Activated CD8-positive, alpha-beta T cell treated with anti-CD3 and anti-CD28 coated beads, Interleukin-2, amount 10 ng/mL, durations not matched to agents 7 days and 5 days (primary cell): Measurements from ENCODE around the gene ZNF540. TPM values are rescaled to one million over a fixed set of nuclear protein-coding genes. Genes with fewer than 3 reads are reported as not detected.

Source experiments
- ATAC-seq: fragments of 150-1000 bp; cut with Tn5 transposase; one replicate; pipeline ENCODE4 v1.10.0; 2021; ENCODE audit warnings: moderate library complexity
- CTCF ChIA-PET: fragments of 350-600 bp; sonication (Branson Sonifier 250); formaldehyde crosslinking; loops from one replicate; lab custom pipeline; 2021; ENCODE audit warnings: antibody characterized with exemption; lab: Charles Lee
- POLR2A ChIA-PET: fragments of 350-600 bp; sonication (Branson Sonifier 250); formaldehyde crosslinking; loops from one replicate; lab custom pipeline; 2021; ENCODE audit warnings: antibody characterized with exemption; lab: Charles Lee
- DNase-seq: peaks from one replicate; pipeline ENCODE4 v3.0.0-alpha.2; 2020
- H3K27ac Mint-ChIP-seq: one replicate; pipeline ENCODE4 v1.8.0; 2021; ENCODE audit warnings: mild to moderate bottlenecking, mixed read lengths
- H3K27me3 Mint-ChIP-seq: one replicate; pipeline ENCODE4 v1.8.0; 2021; ENCODE audit warnings: low read depth, mixed read lengths
- H3K36me3 Mint-ChIP-seq: one replicate; pipeline ENCODE4 v1.8.0; 2021; ENCODE audit warnings: low read depth, mixed read lengths
- H3K4me1 Mint-ChIP-seq: one replicate; pipeline ENCODE4 v1.8.0; 2021; ENCODE audit warnings: low read depth, mixed read lengths
- H3K4me3 Mint-ChIP-seq: one replicate; pipeline ENCODE4 v1.8.0; 2021; ENCODE audit warnings: mild to moderate bottlenecking, mixed read lengths
- H3K9me3 Mint-ChIP-seq: one replicate; pipeline ENCODE4 v1.8.0; 2022; ENCODE audit warnings: mixed read lengths; ENCODE audit not compliant: insufficient read depth
- total RNA-seq, 2 experiments: library from RNA; stranded (reverse); gene quantifications; one replicate each; pipeline ENCODE4 v1.2.3, GENCODE V29; 2021

Gene ZNF540
- 1 to 10 TPM; 1.2 to 1.4 TPM for total RNA-seq

- POLR2A ChIA-PET: interaction anchor here (0.6 to 1.6 kb wide), 9 partner anchors 43 to 747 kb away, joined by 3 to 9 read pairs (median 3); partner anchors contain the start of genes ZFP30, ZNF345, ZNF569 and ZNF793
- ATAC-seq (peak; percentile 98), DNase-seq (peak; percentile 95)
- H3K4me1 Mint-ChIP-seq: peaks cover 16% of the 10 kb centered on the region
- peaks cover 31% of the 10 kb centered on the region for H3K9me3 Mint-ChIP-seq
- H3K36me3 Mint-ChIP-seq: peaks cover 23% of the 10 kb centered on the region
- CTCF ChIA-PET: interaction anchor here (0.9 to 1.2 kb wide), 3 partner anchors 22 to 421 kb away, joined by 3 read pairs; no protein-coding TSS in a partner anchor
- no peaks in the 10 kb centered on the region for H3K27me3 Mint-ChIP-seq
- peak within 1 kb of the TSS; percentile 86 for H3K4me3 Mint-ChIP-seq
- H3K27ac Mint-ChIP-seq: peak within 1 kb of the TSS; percentile 92
Observed at GRCh38 chr19:37594304-37594981, at the start of gene ZNF540, which contains the start of gene ZNF571. ZNF540 (plus strand) TSS chr19:37594876; CDS start chr19:37598448, 3,572 bp downstream. ZNF571 (minus strand) TSS chr19:37594792; CDS start chr19:37586676, 8,116 bp downstream.

- H3K27ac Mint-ChIP-seq: peak overlapping the region; percentile 98
- ATAC-seq (peak; percentile 86), DNase-seq (peak; percentile 78)
- CTCF ChIA-PET: interaction anchor here (0.7 to 1.4 kb wide), 6 partner anchors 17 to 474 kb away, joined by 3 to 6 read pairs (median 3); partner anchors contain the start of genes ZNF420, ZNF527 and ZNF793
- peaks cover 30% of the 10 kb centered on the region for H3K36me3 Mint-ChIP-seq
- H3K9me3 Mint-ChIP-seq: peaks cover 49% of the 10 kb centered on the region
- POLR2A ChIA-PET: interaction anchor here (0.8 to 1.1 kb wide), 3 partner anchors 43 to 82 kb away, joined by 3 to 6 read pairs (median 4); partner anchors contain the start of genes ZNF570, ZNF571 and ZNF793
- peaks cover 11% of the 10 kb centered on the region for H3K4me1 Mint-ChIP-seq
- no peaks in the 10 kb centered on the region for H3K27me3 Mint-ChIP-seq
- H3K4me3 Mint-ChIP-seq: peak overlapping the region; percentile 89
Observed at GRCh38 chr19:37551129-37551993, 43.3 kb upstream of the ZNF540 start.

- DNase-seq (no peak), ATAC-seq (no peak)
- H3K9me3 Mint-ChIP-seq: peaks cover 63% of the 10 kb centered on the region
- no peak overlapping the region for H3K27ac Mint-ChIP-seq
- ChIA-PET POLR2A (no interaction called here), CTCF (no interaction called here)
- H3K27me3 Mint-ChIP-seq: no peaks in the 10 kb centered on the region
- H3K4me3 Mint-ChIP-seq: no peak overlapping the region
- H3K36me3 Mint-ChIP-seq: peaks cover 29% of the 10 kb centered on the region
- H3K4me1 Mint-ChIP-seq: no peaks in the 10 kb centered on the region
Observed at GRCh38 chr19:37563518-37563917, 31.2 kb upstream of the ZNF540 start.

- ChIA-PET POLR2A (no interaction called here), CTCF (no interaction called here)
- DNase-seq (no peak), ATAC-seq (no peak)
- no peak overlapping the region for H3K4me3 Mint-ChIP-seq
- peaks cover 68% of the 10 kb centered on the region for H3K9me3 Mint-ChIP-seq
- no peaks in the 10 kb centered on the region for H3K4me1 Mint-ChIP-seq
- no peaks in the 10 kb centered on the region for H3K27me3 Mint-ChIP-seq
- H3K36me3 Mint-ChIP-seq: peaks cover 35% of the 10 kb centered on the region
- H3K27ac Mint-ChIP-seq: no peak overlapping the region
Observed at GRCh38 chr19:37564624-37565369, 29.9 kb upstream of the ZNF540 start.

- no peak overlapping the region for H3K27ac Mint-ChIP-seq
- H3K4me1 Mint-ChIP-seq: no peaks in the 10 kb centered on the region
- peaks cover 72% of the 10 kb centered on the region for H3K9me3 Mint-ChIP-seq
- CTCF ChIA-PET: no interaction called here
- POLR2A ChIA-PET: no interaction called here
- ATAC-seq: no peak
- no peaks in the 10 kb centered on the region for H3K27me3 Mint-ChIP-seq
- H3K4me3 Mint-ChIP-seq: no peak overlapping the region
- DNase-seq: no peak
- peaks cover 39% of the 10 kb centered on the region for H3K36me3 Mint-ChIP-seq
Observed at GRCh38 chr19:37565370-37565669, 29.4 kb upstream of the ZNF540 start.

GRCh38 chr19:37572203-37572602 is 22.5 kb upstream of the ZNF540 start:
- ChIA-PET POLR2A (no interaction called here), CTCF (interaction anchor here (1.2 to 1.6 kb wide), 2 partner anchors 11 to 22 kb away, joined by 3 to 7 read pairs; partner anchors contain the start of gene ZNF571)
- Mint-ChIP-seq H3K9me3 (peaks cover 36% of the 10 kb centered on the region), H3K4me1 (no peaks in the 10 kb centered on the region), H3K27ac (no peak overlapping the region), H3K27me3 (no peaks in the 10 kb centered on the region), H3K36me3 (peaks cover 39% of the 10 kb centered on the region), H3K4me3 (no peak overlapping the region)
- no peak for ATAC-seq
- no peak for DNase-seq

- Mint-ChIP-seq H3K9me3 (peaks cover 40% of the 10 kb centered on the region), H3K27ac (no peak overlapping the region), H3K36me3 (peaks cover 51% of the 10 kb centered on the region), H3K4me1 (no peaks in the 10 kb centered on the region), H3K4me3 (no peak overlapping the region), H3K27me3 (no peaks in the 10 kb centered on the region)
- ChIA-PET POLR2A (interaction anchor here (0.5 kb wide), 1 partner anchor 606 kb away, joined by 3 read pairs; no protein-coding TSS in a partner anchor), CTCF (interaction anchor here (1.5 kb wide), 1 partner anchor 10 kb away, joined by 7 read pairs; no protein-coding TSS in a partner anchor)
- no peak for ATAC-seq
- DNase-seq: no peak
Observed at GRCh38 chr19:37583340-37583739, 11.3 kb upstream of the ZNF540 start.

GRCh38 chr19:37593996-37594303 is 726 bp upstream of the ZNF540 start:
- peak overlapping the region; percentile 86 for H3K4me3 Mint-ChIP-seq
- ChIA-PET CTCF (interaction anchor here (1.2 kb wide), 2 partner anchors 21 to 64 kb away, joined by 3 read pairs; no protein-coding TSS in a partner anchor), POLR2A (interaction anchor here (0.6 to 1.6 kb wide), 6 partner anchors 14 to 747 kb away, joined by 3 to 4 read pairs (median 3); partner anchors contain the start of gene ZNF569)
- H3K36me3 Mint-ChIP-seq: peaks cover 25% of the 10 kb centered on the region
- H3K27me3 Mint-ChIP-seq: no peaks in the 10 kb centered on the region
- peak overlapping the region; percentile 92 for H3K27ac Mint-ChIP-seq
- peaks cover 36% of the 10 kb centered on the region for H3K9me3 Mint-ChIP-seq
- H3K4me1 Mint-ChIP-seq: peaks cover 16% of the 10 kb centered on the region
- DNase-seq: no peak
- ATAC-seq: no peak

GRCh38 chr19:37594982-37595382 is 306 bp downstream of the ZNF540 start:
- CTCF ChIA-PET: interaction anchor here (0.9 kb wide), 1 partner anchor 422 kb away, joined by 3 read pairs; no protein-coding TSS in a partner anchor
- ATAC-seq: peak; percentile 40
- POLR2A ChIA-PET: interaction anchor here (0.7 to 1.6 kb wide), 7 partner anchors 60 to 744 kb away, joined by 3 to 9 read pairs (median 3); partner anchors contain the start of genes ZFP30, ZNF345, ZNF569 and ZNF793
- no peaks in the 10 kb centered on the region for H3K27me3 Mint-ChIP-seq
- peak overlapping the region; percentile 92 for H3K27ac Mint-ChIP-seq
- H3K4me1 Mint-ChIP-seq: peaks cover 16% of the 10 kb centered on the region
- DNase-seq: peak; percentile 69
- peak overlapping the region; percentile 86 for H3K4me3 Mint-ChIP-seq
- peaks cover 23% of the 10 kb centered on the region for H3K36me3 Mint-ChIP-seq
- H3K9me3 Mint-ChIP-seq: peaks cover 31% of the 10 kb centered on the region

GRCh38 chr19:37635076-37636056 is 40.7 kb downstream of the ZNF540 start:
- Mint-ChIP-seq H3K9me3 (peaks cover 49% of the 10 kb centered on the region), H3K4me3 (no peak overlapping the region), H3K4me1 (no peaks in the 10 kb centered on the region), H3K36me3 (peaks cover 39% of the 10 kb centered on the region), H3K27me3 (no peaks in the 10 kb centered on the region), H3K27ac (no peak overlapping the region)
- no peak for DNase-seq
- ATAC-seq: no peak
- ChIA-PET CTCF (no interaction called here), POLR2A (no interaction called here)
